Heart right ventricle (tissue), 16 donors: ENCODE data around the gene CCDC106. TPM values are rescaled to one million over a fixed set of nuclear protein-coding genes. Genes with fewer than 3 reads are reported as not detected.

Experiments used
- ATAC-seq, 8 donors: fragments of 200-7000 bp; cut with Tn5 transposase; one replicate each; pipeline ENCODE4 v1.9.1; 2020; ENCODE audit warnings: mild to moderate bottlenecking in 8 of 8, moderate library complexity in 8 of 8, moderate number of reproducible peaks in 1 of 8
- DNase-seq, 2 donors: peaks; one replicate each; pipeline ENCODE4 v3.0.0-alpha.2; 2020
- H3K27ac ChIP-seq, 10 donors: fragments of 200-600 bp; sonication (generic) in 2 of 10; one replicate each; pipeline versions ENCODE4 v1.5.0 to v1.8.0; 2020 to 2022; ENCODE audit warnings: mild to moderate bottlenecking in 3 of 10
- H3K27me3 ChIP-seq, 7 donors: fragments of 200-600 bp; one replicate each; pipeline ENCODE4 v1.8.0; 2021 to 2022; ENCODE audit warnings: mild to moderate bottlenecking in 2 of 7
- H3K36me3 ChIP-seq, 9 donors: fragments of 200-600 bp; sonication (generic) in 1 of 9; one replicate each; pipeline versions ENCODE4 v1.5.0 to v1.8.0; 2020 to 2022; ENCODE audit warnings: mild to moderate bottlenecking in 2 of 9
- H3K4me1 ChIP-seq, 9 donors: fragments of 200-600 bp; sonication (generic) in 1 of 9; one replicate each; pipeline versions ENCODE4 v1.5.0 to v1.8.0; 2020 to 2022; ENCODE audit warnings: mild to moderate bottlenecking in 4 of 9
- H3K4me3 ChIP-seq, 10 donors: fragments of 200-600 bp; sonication (generic) in 2 of 10; one replicate each; pipeline versions ENCODE4 v1.5.0 to v1.8.0; 2020 to 2022; ENCODE audit warnings: mild to moderate bottlenecking in 7 of 10, moderate library complexity in 2 of 10
- H3K9me3 ChIP-seq, 11 donors: fragments of 200-600 bp in 10 of 11; sonication (generic) in 2 of 11; one replicate each; pipeline versions ENCODE4 v1.5.0 to v1.8.0; 2013 to 2022; ENCODE audit warnings: mild to moderate bottlenecking in 2 of 11, control low read depth in 1 of 11, moderate library complexity in 1 of 11
- CTCF ChIP-seq, 9 donors: fragments of 200-600 bp; sonication (generic) in 2 of 9; IDR thresholded peaks; one replicate each; pipeline versions ENCODE4 v1.5.0 to v1.8.0; 2021 to 2022; ENCODE audit warnings: antibody characterized with exemption in 9 of 9, mild to moderate bottlenecking in 5 of 9, moderate library complexity in 1 of 9
- WGBS, 2 donors: extraction: QIAGEN DNeasy Blood & Tissue Kit; methylation state at CpG; one replicate each; pipeline ENCODE4 v1.1.7; 2013; ENCODE audit warnings: inconsistent platforms in 1 of 2; 5-methylcytosine and 5-hydroxymethylcytosine counted together
- intact Hi-C, 10 donors: fragments of 100-400 bp; cut with DNase I; formaldehyde crosslinking; loops; one replicate each; pipeline versions ENCODE4 v1.11.1 to v1.14.2; 2022
- polyA plus RNA-seq, 2 donors: library from polyadenylated mRNA; stranded (reverse); fragments of 200-250 nt; gene quantifications; one replicate each; pipeline ENCODE4 v1.2.3, GENCODE V29; 2013
- total RNA-seq, 10 donors: library from RNA; stranded (reverse); fragmentation: NEBNext Ultra II Directional in 3 of 10; extraction: Animal tissue kit (Norgen Biotek cat#: 25700) in 3 of 10; gene quantifications; one replicate each; pipeline versions ENCODE4 v1.2.1 to v1.2.4, GENCODE V29; 2021 to 2023
- donor health status: Arrhythmogenic right ventricular cardiomyopathy.
- donor health status: ischemic (EF 13 %, LVEDD 7.1; RV severe dilation, severe dysfunction).
- donor health status: healthy with polysubstance abuse.
- donor health status: DM: no; HTN: yes; CAD: no.
- donor health status: DM: no; HTN: no; CAD: no.
- donor health status: ischemic (EF 25% LVEDD 6.9; RV normal size, moderate dysfunction).
- donor health status: ischemic (EF 25% LVEDD 5.7; RV mildly dilated, moderate dysfunction).
- donor health status: healthy.
- donor health status: DM: yes; HTN: yes; CAD: no.
- donor health status: Ischemic cardiomyopathy.
- donor health status: ischemic (EF 35%, LVEDD 5.7; RV mildly dilated, moderate dysfunction).
- donor health status: nonischemic (EF 11% LVEDD 7.7; RV severe dilation, severe dysfunction).
- donor health status: DM: yes; HTN: yes; CAD: no.
- donor health status: PGD.
- donor health status: ischemic (EF 29% LVEDD 5.4; RV normal size, mild dysfunction).
- donor health status: nonischemic (EF 23%, LVEDD 6.1; RV moderate dilation, normal function).

CCDC106 gene
- total and polyA plus RNA-seq, 12 donors = 12.1 to 29.6 (median 14.4) TPM

GRCh38 chr19:55605637-55606470 lies 42.2 kb upstream of the CCDC106 start, which contains the start of gene ZNF865:
Gene ZNF865 (plus strand): TSS chr19:55605647. CDS start chr19:55613619, 7,972 bp downstream.
- H3K4me1 ChIP-seq = peaks cover under 1 to 52% (median 32%) of the 10 kb centered on the region in 9 donors
- peak; percentile 18 to 51 (median 38) for ATAC-seq
- DNase-seq = peak; percentile 63 to 82
- peaks cover 0 to 4% (median 0%) of the 10 kb centered on the region in 11 donors for H3K9me3 ChIP-seq
- 0 to 1% methylated on average over 35 to 44 of the region's 44 CpGs for WGBS, 2 donors
- intact Hi-C loops = loop anchor here in 7 of 10 donors (1.0 to 10.0 kb wide), 5 partner anchors 19 to 91 kb away; partner anchors contain the start of gene ZNF784 (in 1 of the 7)
- H3K4me3 ChIP-seq = peak within 1 kb of the TSS; percentile 51 to 85 (median 77)
- peak within 1 kb of the TSS; percentile 84 to 98 (median 96) for H3K27ac ChIP-seq
- TF ChIP-seq CTCF (IDR thresholded peaks at IDR 0.05) = peak; percentile 36 to 81 (median 63)
- H3K27me3 ChIP-seq = no peaks in the 10 kb centered on the region
- peaks cover 0 to 48% (median 7%) of the 10 kb centered on the region in 9 donors for H3K36me3 ChIP-seq

GRCh38 chr19:55606471-55606787 lies 41.6 kb upstream of the CCDC106 start:
- intact Hi-C loops = loop anchor here in 7 of 10 donors (2.0 to 10.0 kb wide), 4 partner anchors 18 to 92 kb away; partner anchors contain the start of gene ZNF784 (in 1 of the 7)
- peak in 1 of 9 donors; percentile 3 for TF ChIP-seq CTCF (IDR thresholded peaks at IDR 0.05)
- H3K27me3 ChIP-seq = no peaks in the 10 kb centered on the region
- DNase-seq (no peak), ATAC-seq (no peak)
- 21 to 22% methylated on average over 12 of the region's 12 CpGs for WGBS, 2 donors
- H3K36me3 ChIP-seq = peaks cover 0 to 48% (median 7%) of the 10 kb centered on the region in 9 donors
- H3K9me3 ChIP-seq = peaks cover 0 to 4% (median 0%) of the 10 kb centered on the region in 11 donors
- peak overlapping the region; percentile 51 to 85 (median 77) for H3K4me3 ChIP-seq
- peak overlapping the region in 9 of 10 donors; percentile 95 to 98 (median 96) for H3K27ac ChIP-seq
- H3K4me1 ChIP-seq = peaks cover 0 to 52% (median 32%) of the 10 kb centered on the region in 9 donors

- Histone ChIP-seq H3K4me1 (peaks cover 4 to 53% (median 35%) of the 10 kb centered on the region in 9 donors), H3K27ac (peak overlapping the region in 8 of 10 donors; percentile 95 to 98 (median 96)), H3K27me3 (no peaks in the 10 kb centered on the region), H3K36me3 (peaks cover 0 to 48% (median 7%) of the 10 kb centered on the region in 9 donors), H3K9me3 (peaks cover 0 to 4% (median 0%) of the 10 kb centered on the region in 11 donors), H3K4me3 (peak overlapping the region in 6 of 10 donors; percentile 51 to 85 (median 82))
- DNase-seq (no peak), ATAC-seq (no peak)
- 74 to 79% methylated on average over 9 of the region's 9 CpGs for WGBS, 2 donors
- no peak for TF ChIP-seq CTCF (IDR thresholded peaks at IDR 0.05)
- intact Hi-C loops = loop anchor here in 7 of 10 donors (2.0 to 10.0 kb wide), 4 partner anchors 18 to 92 kb away; partner anchors contain the start of gene ZNF784 (in 1 of the 7)
Observed at GRCh38 chr19:55606817-55607216, 41.2 kb upstream of the CCDC106 start.

- peaks cover 0 to 53% (median 7%) of the 10 kb centered on the region in 9 donors for H3K36me3 ChIP-seq
- ATAC-seq (no peak), DNase-seq (no peak)
- intact Hi-C loops = loop anchor here in 3 of 10 donors (5.0 to 10.0 kb wide), 2 partner anchors 92 to 95 kb away; no protein-coding TSS in a partner anchor
- 91 to 93% methylated on average over 5 of the region's 5 CpGs for WGBS, 2 donors
- no peak for TF ChIP-seq CTCF (IDR thresholded peaks at IDR 0.05)
- peaks cover 8 to 63% (median 36%) of the 10 kb centered on the region in 9 donors for H3K4me1 ChIP-seq
- no peaks in the 10 kb centered on the region for H3K27me3 ChIP-seq
- peaks cover 0 to 4% (median 0%) of the 10 kb centered on the region in 11 donors for H3K9me3 ChIP-seq
- no peak overlapping the region for H3K4me3 ChIP-seq
- no peak overlapping the region for H3K27ac ChIP-seq
Observed at GRCh38 chr19:55609326-55609725, 38.7 kb upstream of the CCDC106 start.
